ENCODE measurements around the gene MAB21L2.
"Not testable (repeated sequence)": the region's sequence is repeated elsewhere in the genome, so short reads cannot be mapped to it uniquely, and the experiment has no call there.

The MAB21L2 gene

GRCh38 chr4:150582146-150582872 lies at the start of gene MAB21L2:
MAB21L2 (plus strand) TSS chr4:150582151; CDS start chr4:150583030, 879 bp downstream.
- no peak for DNase-seq

- DNase-seq: no peak
These were observed 48.3 kb upstream of the MAB21L2 start for GRCh38 chr4:150533673-150534072.

GRCh38 chr4:150534818-150535217 lies 47.1 kb upstream of the MAB21L2 start:
- DNase-seq: no peak

GRCh38 chr4:150537911-150538310 lies 44.0 kb upstream of the MAB21L2 start:
- DNase-seq: not testable (repeated sequence)

DNA sequence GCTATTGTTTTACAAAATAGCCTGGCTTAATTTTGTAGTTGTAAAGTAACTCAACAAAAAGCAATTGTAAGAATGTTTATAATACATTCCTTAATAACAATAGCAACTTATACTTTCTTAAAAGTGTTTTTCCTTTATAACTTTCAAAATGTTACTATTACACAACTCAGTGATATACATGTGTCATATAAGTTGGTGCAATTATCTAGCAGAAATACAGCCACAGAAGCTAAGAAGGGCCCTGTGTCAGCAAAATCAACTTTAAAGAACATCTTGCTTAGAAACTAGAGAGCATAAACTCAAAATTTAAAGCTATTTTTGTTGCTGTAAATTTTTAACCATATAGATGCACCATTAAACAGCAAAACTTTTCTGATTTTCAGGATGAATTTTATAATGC lies 41.4 kb upstream of the MAB21L2 start:
- no peak for DNase-seq

DNA sequence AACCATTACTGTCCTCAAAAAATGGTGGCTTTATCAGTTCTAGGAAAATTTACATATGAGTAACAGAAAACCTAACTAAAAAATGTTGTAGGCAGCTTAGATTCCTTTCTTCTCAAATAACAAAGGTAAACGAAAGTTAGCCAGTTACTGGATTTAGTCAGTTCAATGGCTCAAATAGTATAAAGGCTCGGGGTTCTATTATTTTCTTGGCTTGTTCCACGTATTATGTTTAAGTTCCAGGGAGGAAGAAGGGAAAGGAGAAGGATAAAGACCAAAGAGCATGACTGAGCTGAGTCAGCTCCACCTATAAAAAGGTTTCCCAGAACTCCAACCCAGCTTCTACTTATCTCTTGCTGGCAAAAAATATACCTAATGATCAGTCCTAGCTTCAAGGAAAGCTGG lies 41.0 kb upstream of the MAB21L2 start:
- DNase-seq: no peak

GRCh38 chr4:150541681-150542080 lies 40.3 kb upstream of the MAB21L2 start:
- no peak for DNase-seq

DNA sequence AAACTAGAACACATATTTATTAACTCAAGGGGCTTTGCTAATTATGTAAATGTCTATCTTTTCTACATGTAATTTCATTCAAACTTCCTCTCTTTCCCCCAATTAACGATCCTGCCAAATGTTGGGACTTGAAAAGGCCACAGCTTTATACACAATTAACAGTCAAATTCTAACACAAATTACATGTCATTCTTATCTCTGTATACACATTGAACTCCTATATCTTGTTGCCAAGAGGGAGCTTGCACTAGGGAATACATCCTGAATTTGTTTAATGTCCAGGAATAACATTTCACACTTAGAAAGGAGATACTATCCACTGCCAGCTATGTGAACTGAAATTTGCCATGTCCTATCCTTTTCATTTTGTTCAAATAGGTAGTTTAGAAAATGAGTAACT lies 38.9 kb upstream of the MAB21L2 start:
- no peak for DNase-seq

- DNase-seq: no peak
These were observed 35.7 kb upstream of the MAB21L2 start for GRCh38 chr4:150546286-150546685.

- no peak for DNase-seq
These were observed 34.7 kb upstream of the MAB21L2 start for GRCh38 chr4:150547154-150547838.

GRCh38 chr4:150557811-150558210 lies 24.1 kb upstream of the MAB21L2 start:
- DNase-seq: not testable (repeated sequence)

DNA sequence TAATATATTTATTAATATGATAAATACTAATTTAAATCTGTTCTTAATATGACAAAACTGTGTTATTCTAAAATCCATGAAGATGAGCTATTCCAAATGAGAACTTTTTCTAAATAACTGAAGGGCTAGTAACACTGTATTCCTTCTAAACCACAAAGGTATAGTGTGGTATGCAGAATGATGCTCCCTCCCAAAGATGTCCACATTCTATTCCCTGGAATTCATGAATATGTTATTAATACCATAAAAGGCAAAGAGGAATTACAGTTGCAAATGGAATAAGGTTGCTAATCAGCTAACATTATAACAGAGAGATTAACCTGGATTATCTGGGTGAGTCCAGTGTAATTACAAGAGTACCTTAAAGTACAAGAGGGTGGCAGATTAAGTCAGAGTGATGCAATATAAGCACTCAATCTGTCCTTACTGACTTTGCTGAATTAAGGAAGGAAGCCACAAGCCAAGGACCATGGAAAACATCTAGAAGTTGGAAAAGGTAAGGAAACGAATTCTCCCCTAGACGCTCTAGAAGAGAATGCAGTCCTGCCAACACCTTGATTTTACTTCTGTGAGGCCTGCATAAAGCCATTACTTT lies 20.7 kb upstream of the MAB21L2 start:
- no peak for DNase-seq

DNA sequence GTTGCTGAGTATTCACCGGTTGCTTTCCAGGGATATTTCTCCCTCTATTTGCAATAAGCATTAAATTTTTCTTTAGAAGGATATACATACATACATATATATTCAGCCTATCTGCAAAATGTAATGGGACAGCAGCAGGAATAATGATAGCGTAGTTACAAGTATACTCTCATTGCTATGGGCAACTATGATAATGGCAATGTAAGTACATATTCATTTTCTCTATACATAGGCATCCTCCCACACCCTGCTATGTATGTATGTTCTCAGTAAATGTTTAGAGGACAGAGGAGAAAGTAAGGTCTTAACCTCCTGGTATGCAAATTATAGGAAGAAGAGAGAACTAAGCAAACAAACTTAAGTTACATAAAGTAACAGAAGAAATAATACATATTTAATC lies 19.7 kb upstream of the MAB21L2 start:
- no peak for DNase-seq

GRCh38 chr4:150562751-150563150 lies 19.2 kb upstream of the MAB21L2 start:
- DNase-seq: no peak

DNA sequence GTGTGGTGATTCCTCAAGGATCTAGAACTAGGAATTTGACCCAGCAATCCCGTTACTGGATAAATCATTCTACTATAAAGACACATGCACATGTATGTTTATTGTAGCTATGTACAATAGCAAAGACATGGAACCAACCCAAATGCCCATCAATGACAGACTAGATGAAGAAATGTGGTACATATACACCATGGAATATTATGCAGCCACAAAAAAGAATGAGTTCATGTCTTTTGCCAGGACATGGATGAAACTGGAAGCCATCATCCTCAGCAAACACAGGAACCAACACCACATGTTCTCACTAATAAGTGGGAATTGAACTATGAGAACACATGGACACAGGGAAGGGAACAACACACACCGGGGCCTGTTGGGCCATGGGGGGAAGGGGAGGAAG lies 17.0 kb upstream of the MAB21L2 start:
- not testable (repeated sequence) for DNase-seq

DNA sequence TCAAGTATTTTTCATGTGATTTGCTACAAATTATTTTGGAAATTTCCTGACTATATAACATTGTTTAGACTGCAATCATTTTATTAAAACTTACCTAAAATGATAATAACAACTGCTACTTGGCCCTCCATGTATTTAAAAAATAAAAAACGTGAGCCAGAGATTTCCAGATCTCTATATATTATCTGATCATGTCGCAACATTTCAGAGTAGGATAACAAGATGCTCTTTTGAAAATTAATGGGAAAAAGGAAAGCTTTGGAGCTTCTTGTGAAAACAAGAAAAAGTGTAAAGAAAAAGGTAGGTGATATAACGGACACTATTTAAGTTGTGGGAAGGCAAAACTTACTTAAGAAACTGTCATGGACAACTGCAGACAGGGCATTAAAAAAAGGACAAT lies 14.9 kb upstream of the MAB21L2 start:
- DNase-seq: no peak

DNA sequence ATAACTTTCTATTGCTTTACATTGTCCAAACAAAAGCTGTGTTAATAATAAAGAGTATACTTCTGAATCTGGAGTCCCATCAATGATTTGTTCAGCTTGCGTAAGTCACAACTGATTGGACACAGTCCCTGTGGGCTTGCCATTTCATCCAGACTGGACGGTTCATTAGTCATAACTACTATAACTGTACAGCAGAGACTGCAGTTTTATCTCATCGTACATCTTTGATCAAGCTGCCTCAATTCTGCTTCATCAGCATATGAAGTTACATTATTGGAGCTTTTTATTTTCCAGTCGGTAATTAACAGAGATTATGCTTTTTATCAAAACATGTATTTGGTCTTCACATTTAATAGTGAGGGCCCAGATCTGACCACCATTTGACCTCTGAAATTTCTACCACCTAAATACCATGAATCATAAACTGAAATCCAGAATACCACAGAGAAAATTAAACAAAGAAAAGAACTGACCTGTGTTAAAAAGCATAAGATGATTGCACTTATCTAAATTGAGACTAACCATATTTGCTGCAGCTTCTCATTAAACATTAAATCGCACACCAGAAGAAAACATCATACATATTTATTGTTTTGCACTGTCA lies 12.5 kb upstream of the MAB21L2 start:
- DNase-seq: no peak

DNA sequence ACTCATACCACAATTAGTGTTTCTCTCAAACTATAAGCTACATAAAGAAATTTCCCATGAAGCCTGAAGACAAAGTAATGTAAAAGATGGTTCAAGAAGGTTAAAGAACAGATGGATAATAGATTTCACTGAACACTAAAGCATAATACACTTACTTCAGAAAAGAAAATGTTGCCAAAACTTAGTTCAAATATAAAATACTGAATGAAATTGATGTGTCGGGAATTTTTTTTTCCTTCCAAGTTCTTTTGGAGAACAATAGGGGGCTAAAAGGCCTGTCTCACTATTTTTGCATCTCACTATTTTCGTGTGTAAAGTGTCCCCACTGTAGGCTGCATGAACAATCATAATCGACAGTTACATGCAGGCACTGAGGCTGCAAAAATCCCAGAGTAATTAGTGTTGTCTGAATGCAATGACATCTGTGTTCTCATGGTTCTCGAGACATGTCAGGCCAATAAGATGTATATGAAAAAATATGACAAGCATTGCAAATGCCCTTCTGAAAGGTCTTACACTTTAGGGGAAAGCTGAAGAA lies 11.9 kb upstream of the MAB21L2 start:
- no peak for DNase-seq

GRCh38 chr4:150570862-150571261 lies 11.1 kb upstream of the MAB21L2 start:
- DNase-seq: no peak

- DNase-seq: no peak
These were observed 9.0 kb upstream of the MAB21L2 start for GRCh38 chr4:150572704-150573504.

GRCh38 chr4:150573534-150573933 lies 8.4 kb upstream of the MAB21L2 start:
- no peak for DNase-seq

Measured in nucleus accumbens (tissue), 56 donors.